H1 (cell line): ENCODE measurements around the gene GLTPD2. TPM values are rescaled to one million over a fixed set of nuclear protein-coding genes. Genes with fewer than 3 reads are reported as not detected.
A peak's percentile ranks its signal among the peaks of the same experiment; 100 is the strongest.

ENCODE experiments used
- ASH2L ChIP-seq: fragments of 200-600, 300-600 bp; sonication (generic); IDR thresholded peaks from one replicate; pipeline ENCODE4 v1.7.1; 2017; ENCODE audit warnings: low read length
- CREB1 ChIP-seq: IDR thresholded peaks from 2 replicates; pipeline ENCODE4 v1.6.1; 2012; ENCODE audit warnings: inconsistent platforms
- CTBP2 ChIP-seq: IDR thresholded peaks from 2 replicates; pipeline ENCODE4 v1.7.0; 2011; ENCODE audit warnings: borderline replicate concordance, mild to moderate bottlenecking, moderate library complexity, mixed read lengths, low read length; ENCODE audit not compliant: insufficient read depth, insufficient read length
- polyA plus RNA-seq, 7 experiments: library from polyadenylated mRNA; depleted of rRNA in 3 of 7; stranded (reverse) in 5 of 7; unstranded in 2 of 7; fragments of >200 nt in 5 of 7; fragments of 200-250 nt in 2 of 7; gene quantifications; 1 replicate in 5 of 7; 2 replicates in 1 of 7; 4 replicates in 1 of 7; pipeline versions ENCODE4 v1.2.1 to v1.2.3, GENCODE V29; 2011 to 2013; ENCODE audit warnings: missing spikeins in 2 of 7, mixed read lengths in 2 of 7
- total RNA-seq: library from RNA; stranded (reverse); fragmentation: NEBNext Ultra II Directional; extraction: Animal tissue kit (Norgen Biotek cat#: 25700); gene quantifications from 2 replicates; pipeline ENCODE4 v1.2.1, GENCODE V29; 2021
- TF ChIP-seq, protein P1 (sequence below), 3 experiments: IDR thresholded peaks; 1 replicate in 2 of 3; 2 replicates in 1 of 3; pipeline versions ENCODE4 v1.5.1 to v1.6.1; 2011; ENCODE audit warnings: low read length in 3 of 3, mild to moderate bottlenecking in 3 of 3, inconsistent platforms in 2 of 3, low read depth in 1 of 3, moderate library complexity in 1 of 3; ENCODE audit not compliant: insufficient read depth in 1 of 3; ENCODE audit errors: control extremely low read depth in 1 of 3

The GLTPD2 gene
- total and polyA plus RNA-seq, 2 of the 8 experiments (the other 6 are each of a cell fraction or from before 2014, with no cell fraction given) = not detected

DNA sequence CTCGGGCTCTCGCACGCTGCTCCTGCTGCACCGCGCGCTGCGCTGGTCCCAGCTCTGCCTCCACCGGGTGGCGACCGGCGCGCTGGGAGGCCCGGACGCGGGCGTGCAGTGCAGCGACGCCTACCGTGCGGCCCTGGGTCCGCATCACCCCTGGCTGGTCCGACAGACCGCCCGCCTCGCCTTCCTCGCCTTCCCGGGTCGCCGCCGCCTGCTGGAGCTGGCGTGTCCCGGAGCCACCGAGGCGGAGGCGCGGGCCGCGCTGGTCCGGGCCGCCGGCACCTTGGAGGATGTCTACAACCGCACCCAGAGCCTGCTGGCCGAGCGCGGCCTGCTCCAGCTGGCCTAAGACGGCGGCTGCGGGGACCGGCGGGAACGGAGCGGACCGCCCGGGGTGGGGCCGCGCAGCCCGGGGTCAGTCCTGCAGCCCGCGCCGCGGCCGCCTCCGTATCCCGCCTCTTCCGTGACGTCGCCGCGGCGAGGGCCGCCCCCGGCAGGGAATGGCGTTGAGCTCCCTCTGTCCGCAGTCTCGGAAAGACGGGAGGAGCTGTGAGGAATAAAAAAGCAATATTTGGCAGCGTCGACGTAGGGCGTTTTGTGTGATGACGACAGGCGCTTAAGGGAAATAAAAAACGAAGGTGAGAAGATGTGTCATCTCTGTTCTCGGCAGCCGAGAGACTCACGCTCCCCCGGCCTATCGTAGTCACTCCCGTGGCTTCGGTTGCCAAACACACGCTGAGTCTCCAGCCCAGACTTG is 1.4 kb downstream of the GLTPD2 start (continued):
- TF ChIP-seq CTBP2 (peak; percentile 77), ASH2L (peak; percentile 51), CREB1 (peak; percentile 58)
- TF ChIP-seq, protein P1, sequence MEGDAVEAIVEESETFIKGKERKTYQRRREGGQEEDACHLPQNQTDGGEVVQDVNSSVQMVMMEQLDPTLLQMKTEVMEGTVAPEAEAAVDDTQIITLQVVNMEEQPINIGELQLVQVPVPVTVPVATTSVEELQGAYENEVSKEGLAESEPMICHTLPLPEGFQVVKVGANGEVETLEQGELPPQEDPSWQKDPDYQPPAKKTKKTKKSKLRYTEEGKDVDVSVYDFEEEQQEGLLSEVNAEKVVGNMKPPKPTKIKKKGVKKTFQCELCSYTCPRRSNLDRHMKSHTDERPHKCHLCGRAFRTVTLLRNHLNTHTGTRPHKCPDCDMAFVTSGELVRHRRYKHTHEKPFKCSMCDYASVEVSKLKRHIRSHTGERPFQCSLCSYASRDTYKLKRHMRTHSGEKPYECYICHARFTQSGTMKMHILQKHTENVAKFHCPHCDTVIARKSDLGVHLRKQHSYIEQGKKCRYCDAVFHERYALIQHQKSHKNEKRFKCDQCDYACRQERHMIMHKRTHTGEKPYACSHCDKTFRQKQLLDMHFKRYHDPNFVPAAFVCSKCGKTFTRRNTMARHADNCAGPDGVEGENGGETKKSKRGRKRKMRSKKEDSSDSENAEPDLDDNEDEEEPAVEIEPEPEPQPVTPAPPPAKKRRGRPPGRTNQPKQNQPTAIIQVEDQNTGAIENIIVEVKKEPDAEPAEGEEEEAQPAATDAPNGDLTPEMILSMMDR (IDR thresholded peaks at IDR 0.05; ENCODE audit: control extremely low read depth in 1 of 3, insufficient read depth in 1 of 3, low read depth in 1 of 3, low read length in 3 of 3) = peak; percentile 57 to 75 (median 73)
